ENCODE results near the gene ZNF783. TPM values are rescaled to one million over a fixed set of nuclear protein-coding genes. Genes with fewer than 3 reads are reported as not detected.

The ZNF783 gene
- total RNA-seq, 1 donor from 2014 or later, result 7.5 TPM

- no peak for DNase-seq
Observed at GRCh38 chr7:149283321-149283720, 21.3 kb downstream of the ZNF783 start.

DNA sequence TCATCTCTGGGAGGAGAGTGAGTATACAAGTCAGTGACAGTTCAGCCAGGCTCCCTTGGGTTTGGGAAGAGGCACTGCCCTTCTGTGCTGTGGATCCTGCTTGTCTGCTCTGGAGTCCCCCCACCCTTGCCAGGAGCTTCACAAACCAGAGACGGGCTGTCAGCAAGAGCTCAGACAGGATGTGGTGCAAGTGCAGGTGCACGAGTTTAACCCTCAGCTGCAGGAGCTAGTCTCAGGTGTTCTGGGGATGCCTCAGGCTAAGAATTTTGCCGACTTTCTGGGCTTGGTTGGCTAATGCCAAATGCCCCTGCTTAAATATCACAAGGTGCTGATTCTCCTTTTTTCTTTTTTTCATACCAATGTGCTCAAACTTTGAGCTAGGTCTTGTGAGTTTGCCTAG is 22.3 kb downstream of the ZNF783 start:
- no peak for DNase-seq

DNA sequence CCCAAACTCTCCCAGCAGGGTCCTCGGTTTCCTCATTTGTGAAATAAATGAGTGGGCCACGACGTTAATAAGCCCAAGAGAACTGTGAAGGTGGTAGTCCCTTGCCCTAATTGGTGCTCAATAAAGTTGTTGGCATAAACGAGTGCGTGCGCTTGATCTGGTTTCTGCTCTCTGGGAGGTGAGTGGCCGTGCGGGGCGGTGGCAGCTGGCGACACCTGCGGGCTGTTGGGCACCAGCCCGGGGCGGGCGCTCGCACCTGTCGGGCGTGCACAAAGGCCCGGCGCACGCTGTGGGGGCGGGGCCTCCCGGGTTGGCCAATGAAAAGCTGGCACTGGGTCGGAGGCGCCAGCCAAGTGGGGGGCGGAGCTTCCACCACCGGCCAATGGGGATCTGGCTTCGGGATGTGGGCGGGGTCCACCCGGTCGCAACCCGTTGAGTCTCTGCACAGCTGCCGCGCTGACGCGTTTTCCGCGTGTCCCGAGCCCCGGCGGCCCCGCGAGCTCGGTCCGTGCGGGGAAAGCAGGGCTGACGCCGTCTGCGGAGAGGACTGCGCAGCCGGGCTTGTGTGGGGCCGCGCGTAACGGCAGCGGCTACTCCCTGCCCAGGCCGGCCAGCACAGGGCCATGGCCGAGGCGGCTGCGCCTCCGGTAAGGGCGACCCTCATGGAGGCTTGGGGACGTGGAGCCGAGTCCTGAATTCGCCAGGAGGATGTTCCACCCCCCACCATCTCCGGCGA is 23.0 kb downstream of the ZNF783 start:
- peak; percentile 94 for DNase-seq

DNA sequence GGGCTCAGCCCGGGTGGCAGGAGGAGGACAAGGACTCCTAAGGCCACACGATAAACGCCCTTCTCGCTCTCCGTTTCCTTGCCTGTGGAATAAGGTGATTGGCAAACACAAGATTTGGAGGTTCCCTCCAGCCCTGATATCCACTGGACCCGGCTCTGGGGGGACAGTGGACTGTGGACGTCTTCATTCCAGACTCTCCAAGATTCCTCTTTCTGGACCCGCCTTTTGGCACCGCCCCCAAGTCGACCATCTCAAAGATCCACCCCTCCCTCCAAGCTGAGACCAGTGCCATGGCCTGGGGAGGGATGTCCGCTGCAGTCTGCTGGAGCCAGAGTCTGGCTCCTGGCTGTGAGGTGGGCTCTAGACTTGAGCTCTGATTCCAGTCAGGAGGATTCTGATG is 23.6 kb downstream of the ZNF783 start:
- DNase-seq, result peak; percentile 53

DNA sequence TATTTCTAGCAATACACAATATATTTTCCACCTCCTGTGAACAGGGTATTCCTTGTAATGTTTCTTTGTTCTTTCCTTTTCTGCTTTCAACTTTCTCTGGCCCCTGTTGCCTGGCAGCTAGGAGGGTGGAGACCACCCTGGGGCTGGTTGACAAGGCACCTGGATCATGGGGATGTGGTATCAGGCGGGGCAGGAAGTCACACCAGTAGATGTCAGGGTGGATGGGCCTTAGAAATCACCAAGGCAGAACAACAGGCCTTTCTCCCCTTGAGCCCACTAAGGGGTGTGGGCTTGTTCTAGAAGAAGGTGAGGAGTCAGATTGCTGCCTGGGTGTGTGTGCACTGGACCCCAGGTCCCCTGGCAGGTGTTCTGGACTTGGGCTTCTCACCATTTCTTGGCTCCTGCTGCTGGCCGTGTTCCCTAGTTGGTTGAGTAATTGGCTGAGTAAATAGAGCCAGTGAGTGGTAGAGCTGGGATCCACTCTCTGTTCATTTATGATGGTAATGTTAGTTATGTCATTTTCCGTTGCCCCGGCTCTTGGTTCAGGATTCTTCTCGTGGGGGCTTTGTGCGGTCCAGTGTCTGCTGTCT is 24.9 kb downstream of the ZNF783 start:
- DNase-seq, result no peak

DNA sequence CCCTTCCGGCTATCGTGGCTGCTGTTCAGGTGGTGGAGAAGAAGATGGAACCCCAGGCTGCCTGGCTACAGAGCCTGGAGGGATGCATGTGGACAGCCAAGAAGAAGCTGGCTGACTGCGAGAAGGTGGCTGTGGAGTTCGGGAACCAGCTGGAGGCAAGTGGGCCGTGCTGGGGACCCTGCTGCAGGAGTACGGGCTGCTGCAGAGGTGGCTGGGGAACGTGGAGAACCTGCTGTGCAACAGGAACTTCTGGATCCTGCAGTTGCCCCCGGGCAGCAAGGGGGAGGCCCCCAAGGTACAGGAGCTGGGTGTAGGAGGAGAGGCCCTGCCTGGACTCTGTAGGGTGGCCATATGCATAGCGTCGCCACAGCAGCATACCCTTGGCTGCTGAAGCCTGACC is 25.6 kb downstream of the ZNF783 start:
- no peak for DNase-seq

DNA sequence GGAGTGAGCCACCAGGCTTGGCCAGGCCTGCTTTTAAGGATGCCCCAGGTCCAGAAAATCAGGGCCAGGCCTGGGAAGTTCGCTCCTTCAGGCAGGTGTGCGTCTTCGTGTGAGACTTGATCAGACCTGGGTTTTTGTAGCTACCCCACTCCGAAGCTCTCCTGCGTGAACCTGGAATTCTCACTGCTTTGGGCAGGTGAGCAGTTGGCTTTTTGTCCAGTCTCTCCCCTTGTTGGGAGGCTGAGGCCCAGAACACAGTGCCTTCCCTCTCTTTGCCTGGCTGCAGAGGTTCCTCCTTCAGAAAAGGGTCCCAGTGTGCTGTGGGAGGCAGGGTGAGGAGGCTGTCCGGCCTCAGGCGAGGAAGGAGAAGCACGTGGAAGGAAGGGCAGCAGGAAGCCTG is 27.3 kb downstream of the ZNF783 start:
- no peak for DNase-seq

- DNase-seq, result no peak
Observed at GRCh38 chr7:149289856-149290255, 27.9 kb downstream of the ZNF783 start.

DNA sequence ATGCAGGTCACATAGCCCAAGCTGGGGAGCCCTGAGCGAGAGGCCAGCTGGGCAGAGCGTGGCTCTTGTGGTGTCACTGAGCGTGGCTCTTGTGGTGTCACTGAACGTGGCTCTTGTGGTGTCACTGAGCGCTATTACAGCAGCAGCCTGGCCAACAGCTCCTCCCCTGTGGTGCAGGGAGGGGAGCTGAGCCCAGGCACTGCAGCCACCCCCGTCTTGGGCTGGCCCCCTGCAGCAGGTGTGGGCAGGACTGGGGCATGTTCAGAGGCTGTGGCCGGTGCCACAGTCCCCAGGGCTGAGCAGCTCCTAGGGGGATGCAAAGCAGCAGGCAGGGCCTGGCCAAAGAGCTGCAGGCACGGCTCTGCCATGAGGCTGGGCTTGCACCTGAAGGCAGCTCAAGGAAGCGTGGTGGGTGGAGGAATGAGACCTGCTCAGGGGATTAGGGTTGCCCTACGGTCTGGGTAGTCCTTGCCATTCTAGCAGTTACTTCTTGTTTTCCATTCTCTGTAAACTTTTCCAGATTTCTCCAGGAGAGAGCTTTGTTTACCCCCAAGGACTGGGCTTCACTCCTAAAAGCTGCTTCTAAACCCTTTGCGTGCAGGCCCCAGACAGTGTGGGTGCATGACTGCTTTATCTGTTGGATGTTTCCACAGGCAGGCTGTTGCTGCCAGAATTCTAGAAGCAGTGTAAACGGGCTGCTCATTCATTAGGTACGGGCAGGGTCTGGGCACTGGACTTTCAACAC is 29.2 kb downstream of the ZNF783 start:
- no peak for DNase-seq

DNA sequence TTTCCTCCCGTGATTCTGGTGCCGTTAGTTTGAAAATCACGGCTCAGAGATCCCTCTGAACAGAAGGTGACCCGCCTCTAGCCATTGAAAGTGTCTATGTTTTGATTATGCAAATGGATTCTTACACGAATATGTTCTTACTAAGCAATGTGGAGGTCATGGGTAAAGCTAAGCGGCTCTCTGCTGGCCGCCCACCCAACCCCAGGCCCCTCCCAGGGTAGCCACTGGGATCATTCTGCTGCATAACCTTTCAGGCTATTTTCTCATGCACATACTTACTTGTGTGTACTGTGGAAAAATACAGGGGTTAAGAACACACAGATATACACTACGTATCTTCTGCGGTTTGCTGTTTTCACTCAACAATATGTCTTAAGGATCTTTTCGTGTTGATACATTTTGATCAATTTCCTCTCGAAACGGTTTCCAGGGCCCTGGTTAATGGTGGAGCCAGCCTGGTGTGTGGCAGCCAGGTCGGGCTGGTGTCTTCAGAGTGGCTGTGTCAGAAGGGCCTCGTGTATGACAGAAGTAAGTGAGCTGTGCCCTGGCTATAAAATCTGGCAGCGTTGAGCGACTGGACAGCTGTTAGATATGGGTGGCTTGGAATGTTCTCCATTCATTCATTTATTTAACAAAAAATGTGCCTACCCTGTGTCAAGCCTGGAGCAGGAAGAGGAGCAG is 29.9 kb downstream of the ZNF783 start:
- DNase-seq, result no peak

DNA sequence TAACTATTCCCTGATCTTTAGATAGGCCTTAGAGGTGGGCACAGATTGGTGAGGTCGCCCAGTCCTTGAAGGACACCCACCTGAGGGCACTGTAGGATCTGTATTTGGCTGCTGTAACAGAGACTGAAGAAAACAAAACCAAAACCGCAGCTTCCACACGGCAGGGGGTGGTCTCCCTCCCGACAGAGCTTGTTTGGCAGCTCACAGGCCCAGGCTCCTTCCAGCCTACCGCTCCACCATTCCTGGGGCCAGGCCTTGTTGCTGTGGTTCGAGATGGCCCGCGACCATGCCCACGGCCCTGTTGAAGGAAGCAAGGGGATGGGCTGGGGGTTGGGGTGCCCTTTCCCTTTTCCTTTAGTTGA is 30.4 kb downstream of the ZNF783 start:
- no peak for DNase-seq

DNA sequence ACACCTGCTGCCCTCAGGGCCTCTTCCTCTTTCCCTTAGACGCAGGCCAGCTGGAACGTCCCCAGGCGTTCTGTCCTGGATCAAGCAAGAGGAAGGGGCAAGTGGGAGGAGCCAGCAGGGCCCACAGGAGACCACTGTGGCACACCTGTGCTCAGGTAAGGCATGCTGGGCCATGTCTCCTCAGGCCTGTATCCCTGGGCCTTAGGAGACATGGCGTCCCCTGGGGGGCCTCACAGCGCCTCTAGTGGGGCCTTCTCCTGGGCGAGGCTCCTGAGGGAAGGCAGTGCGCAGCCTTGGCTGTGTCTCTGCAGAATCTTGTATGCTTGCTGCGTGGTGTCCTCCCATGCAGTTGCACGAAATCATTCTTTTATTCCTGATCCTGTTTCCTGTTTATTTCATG is 31.3 kb downstream of the ZNF783 start:
- no peak for DNase-seq

DNA sequence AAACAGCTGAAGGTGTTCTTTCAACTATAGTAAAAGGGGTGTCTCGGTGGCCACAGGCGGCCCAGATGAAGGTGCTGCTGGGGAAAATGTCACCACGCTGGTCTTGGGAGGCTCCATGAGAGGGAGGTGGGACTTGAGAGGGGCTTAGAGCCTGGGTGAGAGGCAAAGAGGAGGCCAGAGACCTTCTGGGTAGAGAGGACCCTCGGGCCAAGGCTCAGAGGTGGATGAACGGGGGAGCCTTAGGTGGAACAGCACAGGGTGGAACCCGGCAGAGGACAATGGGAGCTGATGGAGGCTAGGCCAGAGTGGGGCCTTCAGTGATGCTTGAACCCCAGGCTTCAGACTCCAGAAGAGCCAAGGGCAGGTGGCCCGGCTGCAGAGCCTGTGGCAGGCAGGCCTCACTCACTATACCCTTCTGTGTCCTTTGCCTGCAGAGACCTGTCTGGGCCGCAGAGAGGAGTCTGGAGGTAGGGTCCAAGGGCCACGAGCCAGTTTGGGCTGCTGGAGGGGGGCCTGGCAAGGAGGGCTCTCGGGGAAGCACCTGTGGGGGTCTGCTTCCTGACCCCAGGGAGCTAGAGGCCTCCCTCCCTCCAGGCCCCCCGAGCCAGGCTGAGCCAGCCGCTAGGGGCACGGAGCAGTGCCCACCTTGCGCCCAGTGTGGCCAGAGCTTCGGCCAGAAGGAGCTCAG is 32.1 kb downstream of the ZNF783 start:
- no peak for DNase-seq

- DNase-seq, result no peak
Observed at GRCh38 chr7:149294634-149295480, 32.9 kb downstream of the ZNF783 start.

GRCh38 chr7:149295481-149295850 is 33.5 kb downstream of the ZNF783 start:
- no peak for DNase-seq

DNA sequence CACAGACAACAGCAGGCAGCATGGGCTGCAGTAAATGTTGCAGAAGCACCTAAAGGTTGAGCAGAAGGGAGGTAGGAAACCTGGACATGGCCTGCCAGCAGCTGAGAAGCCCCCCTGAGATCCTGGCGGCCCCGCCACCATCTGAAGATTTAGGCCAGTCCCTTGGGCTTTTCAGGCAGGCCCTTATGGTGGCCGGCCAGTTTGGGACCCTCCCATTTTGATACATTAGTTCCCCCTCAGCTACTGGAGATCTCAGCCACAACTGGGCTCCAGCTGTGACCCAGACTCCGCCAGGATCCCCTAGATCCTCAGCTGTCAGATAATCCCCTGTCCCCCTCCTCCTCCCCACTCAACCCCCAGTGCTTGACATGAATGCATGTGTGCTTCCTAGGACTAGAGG is 34.4 kb downstream of the ZNF783 start:
- DNase-seq, result no peak

GRCh38 chr7:149297034-149297755 is 35.2 kb downstream of the ZNF783 start:
- no peak for DNase-seq

DNA sequence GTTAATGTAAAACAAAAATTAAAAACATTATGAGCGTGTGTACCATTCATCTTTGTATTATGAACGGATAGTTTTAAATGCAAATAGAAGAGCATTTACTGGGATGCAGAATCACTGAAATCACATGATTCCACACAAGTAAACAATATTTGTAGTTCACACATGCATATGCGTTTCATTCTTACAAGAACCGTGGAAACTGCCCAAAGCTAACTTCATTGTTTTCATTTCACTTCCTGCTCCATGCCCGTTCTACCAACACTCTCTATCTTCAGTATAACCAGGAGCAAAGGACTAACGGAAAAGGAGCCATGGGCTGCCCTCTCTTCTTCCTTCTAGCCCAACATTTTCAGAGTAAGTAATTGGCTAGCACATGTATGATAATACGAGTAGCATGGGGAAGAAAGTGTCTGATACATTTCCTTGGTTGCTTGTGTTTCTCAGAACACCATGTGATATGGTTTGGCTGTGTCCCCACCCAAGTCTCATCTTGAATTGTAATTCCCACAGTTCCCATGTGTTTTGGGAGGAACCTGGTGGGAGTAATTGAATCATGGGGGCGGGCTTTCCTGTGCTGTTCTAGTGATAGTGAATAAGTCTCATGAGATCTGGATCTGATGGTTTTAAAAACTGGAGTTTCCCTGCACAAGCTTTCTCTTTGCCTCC is 38.8 kb downstream of the ZNF783 start:
- no peak for DNase-seq

DNA sequence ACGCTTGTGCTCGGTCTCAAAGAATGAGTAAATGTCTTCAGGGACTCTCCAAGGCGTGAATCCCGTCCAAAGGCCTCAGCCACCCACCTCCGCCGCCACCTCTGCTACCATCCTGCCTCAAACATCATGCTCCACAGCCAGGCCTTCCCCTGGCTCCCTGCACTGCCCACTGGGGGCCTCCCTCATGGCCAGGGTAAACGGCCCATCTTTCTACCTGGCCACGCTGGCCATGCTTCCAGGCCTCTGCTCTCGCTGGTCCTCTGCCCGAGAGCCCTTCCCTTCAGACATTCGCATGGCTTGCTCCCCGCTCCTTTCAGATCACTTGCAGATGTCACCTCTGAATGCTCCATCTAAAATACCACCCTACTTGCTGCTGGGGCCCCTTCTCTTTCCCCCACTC is 40.2 kb downstream of the ZNF783 start:
- DNase-seq, result no peak

GRCh38 chr7:149302865-149303264 is 40.9 kb downstream of the ZNF783 start:
- DNase-seq, result no peak

- DNase-seq, result no peak
Observed at GRCh38 chr7:149304006-149304405, 42.0 kb downstream of the ZNF783 start.

Data from dermis blood vessel endothelial cell (primary cell).